ENCODE results near the gene BAIAP2L2. TPM values are rescaled to one million over a fixed set of nuclear protein-coding genes. Genes with fewer than 3 reads are reported as not detected.

BAIAP2L2 gene
- total RNA-seq, 1 donor from 2014 or later: 0.54 TPM

GRCh38 chr22:38139901-38140300 lies 29.4 kb upstream of the BAIAP2L2 start:
- no peak overlapping the region for H3K27ac Mint-ChIP-seq (ENCODE audit: unreplicated experiment)
- DNase-seq (ENCODE audit: low read depth) (no peak), FAIRE-seq (no peak)

GRCh38 chr22:38138961-38139360 lies 28.5 kb upstream of the BAIAP2L2 start:
- FAIRE-seq: no peak
- Mint-ChIP-seq H3K27ac (ENCODE audit: unreplicated experiment) (no peak overlapping the region), H3K9me3 (ENCODE audit: unreplicated experiment) (no peaks in the 10 kb centered on the region), H3K4me1 (ENCODE audit: low read depth, unreplicated experiment) (no peaks in the 10 kb centered on the region), H3K36me3 (ENCODE audit: low read depth, unreplicated experiment) (peaks cover 14% of the 10 kb centered on the region), H3K4me3 (ENCODE audit: unreplicated experiment) (no peak overlapping the region), H3K27me3 (ENCODE audit: low read depth, unreplicated experiment) (peaks cover 10% of the 10 kb centered on the region)
- Histone ChIP-seq H4K20me1 (ENCODE audit: insufficient read depth, low read length) (no peaks in the 10 kb centered on the region), H3K4me1 (ENCODE audit: insufficient read depth, low read length) (peaks cover 13% of the 10 kb centered on the region), H2AFZ (ENCODE audit: low read depth, low read length) (no peak overlapping the region), H3K79me2 (ENCODE audit: insufficient read depth, low read length) (no peaks in the 10 kb centered on the region), H3K27me3 (ENCODE audit: insufficient read depth, low read length) (no peaks in the 10 kb centered on the region), H3K4me3 (ENCODE audit: insufficient read depth, low read depth, low read length) (no peak overlapping the region), H3K27ac (ENCODE audit: low read depth, low read length) (no peak overlapping the region), H3K4me2 (ENCODE audit: low read length) (no peak overlapping the region), H3K9ac (ENCODE audit: low read length) (no peak overlapping the region), H3K36me3 (ENCODE audit: insufficient read depth, low read length) (no peaks in the 10 kb centered on the region), H3K9me3 (ENCODE audit: insufficient read depth, low read depth, low read length) (no peaks in the 10 kb centered on the region)
- DNase-seq (ENCODE audit: low read depth): no peak
- TF ChIP-seq, protein P1, sequence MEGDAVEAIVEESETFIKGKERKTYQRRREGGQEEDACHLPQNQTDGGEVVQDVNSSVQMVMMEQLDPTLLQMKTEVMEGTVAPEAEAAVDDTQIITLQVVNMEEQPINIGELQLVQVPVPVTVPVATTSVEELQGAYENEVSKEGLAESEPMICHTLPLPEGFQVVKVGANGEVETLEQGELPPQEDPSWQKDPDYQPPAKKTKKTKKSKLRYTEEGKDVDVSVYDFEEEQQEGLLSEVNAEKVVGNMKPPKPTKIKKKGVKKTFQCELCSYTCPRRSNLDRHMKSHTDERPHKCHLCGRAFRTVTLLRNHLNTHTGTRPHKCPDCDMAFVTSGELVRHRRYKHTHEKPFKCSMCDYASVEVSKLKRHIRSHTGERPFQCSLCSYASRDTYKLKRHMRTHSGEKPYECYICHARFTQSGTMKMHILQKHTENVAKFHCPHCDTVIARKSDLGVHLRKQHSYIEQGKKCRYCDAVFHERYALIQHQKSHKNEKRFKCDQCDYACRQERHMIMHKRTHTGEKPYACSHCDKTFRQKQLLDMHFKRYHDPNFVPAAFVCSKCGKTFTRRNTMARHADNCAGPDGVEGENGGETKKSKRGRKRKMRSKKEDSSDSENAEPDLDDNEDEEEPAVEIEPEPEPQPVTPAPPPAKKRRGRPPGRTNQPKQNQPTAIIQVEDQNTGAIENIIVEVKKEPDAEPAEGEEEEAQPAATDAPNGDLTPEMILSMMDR (IDR thresholded peaks at IDR 0.05; ENCODE audit: insufficient read depth, low read depth, low read length): no peak
- TF ChIP-seq EZH2 (IDR thresholded peaks at IDR 0.05; ENCODE audit: insufficient read depth, low read length): no peak

More at GRCh38 chr22:38139901-38140300, 29.4 kb upstream of the BAIAP2L2 start:
- Histone ChIP-seq H3K4me2 (ENCODE audit: low read length) (no peak overlapping the region), H4K20me1 (ENCODE audit: insufficient read depth, low read length) (no peaks in the 10 kb centered on the region), H3K79me2 (ENCODE audit: insufficient read depth, low read length) (no peaks in the 10 kb centered on the region), H3K36me3 (ENCODE audit: insufficient read depth, low read length) (no peaks in the 10 kb centered on the region), H3K4me3 (ENCODE audit: insufficient read depth, low read depth, low read length) (no peak overlapping the region), H3K4me1 (ENCODE audit: insufficient read depth, low read length) (peaks cover 9% of the 10 kb centered on the region), H3K27ac (ENCODE audit: low read depth, low read length) (no peak overlapping the region), H3K9ac (ENCODE audit: low read length) (no peak overlapping the region), H3K27me3 (ENCODE audit: insufficient read depth, low read length) (no peaks in the 10 kb centered on the region), H3K9me3 (ENCODE audit: insufficient read depth, low read depth, low read length) (no peaks in the 10 kb centered on the region), H2AFZ (ENCODE audit: low read depth, low read length) (no peak overlapping the region)
- peaks cover 12% of the 10 kb centered on the region for H3K36me3 Mint-ChIP-seq (ENCODE audit: low read depth, unreplicated experiment)
- H3K27me3 Mint-ChIP-seq (ENCODE audit: low read depth, unreplicated experiment): peaks cover 10% of the 10 kb centered on the region
- no peaks in the 10 kb centered on the region for H3K9me3 Mint-ChIP-seq (ENCODE audit: unreplicated experiment)
- H3K4me1 Mint-ChIP-seq (ENCODE audit: low read depth, unreplicated experiment): no peaks in the 10 kb centered on the region
- TF ChIP-seq, protein P1 (IDR thresholded peaks at IDR 0.05; ENCODE audit: insufficient read depth, low read depth, low read length): no peak
- H3K4me3 Mint-ChIP-seq (ENCODE audit: unreplicated experiment): no peak overlapping the region

GRCh38 chr22:38137876-38138687 lies 27.6 kb upstream of the BAIAP2L2 start:
- TF ChIP-seq EZH2 (IDR thresholded peaks at IDR 0.05; ENCODE audit: insufficient read depth, low read length): no peak
- TF ChIP-seq, protein P1 (IDR thresholded peaks at IDR 0.05; ENCODE audit: insufficient read depth, low read depth, low read length): no peak
- FAIRE-seq: no peak
- Mint-ChIP-seq H3K4me3 (ENCODE audit: unreplicated experiment) (no peak overlapping the region), H3K36me3 (ENCODE audit: low read depth, unreplicated experiment) (peaks cover 19% of the 10 kb centered on the region), H3K27ac (ENCODE audit: unreplicated experiment) (no peak overlapping the region), H3K27me3 (ENCODE audit: low read depth, unreplicated experiment) (peaks cover 10% of the 10 kb centered on the region), H3K4me1 (ENCODE audit: low read depth, unreplicated experiment) (no peaks in the 10 kb centered on the region), H3K9me3 (ENCODE audit: unreplicated experiment) (no peaks in the 10 kb centered on the region)
- no peak overlapping the region for H3K4me3 ChIP-seq (ENCODE audit: insufficient read depth, low read depth, low read length)
- H3K79me2 ChIP-seq (ENCODE audit: insufficient read depth, low read length): no peaks in the 10 kb centered on the region
- H3K4me2 ChIP-seq (ENCODE audit: low read length): no peak overlapping the region
- no peaks in the 10 kb centered on the region for H4K20me1 ChIP-seq (ENCODE audit: insufficient read depth, low read length)
- H3K27ac ChIP-seq (ENCODE audit: low read depth, low read length): no peak overlapping the region
- DNase-seq (ENCODE audit: low read depth): no peak
- H3K27me3 ChIP-seq (ENCODE audit: insufficient read depth, low read length): no peaks in the 10 kb centered on the region
- no peak overlapping the region for H2AFZ ChIP-seq (ENCODE audit: low read depth, low read length)
- H3K36me3 ChIP-seq (ENCODE audit: insufficient read depth, low read length): no peaks in the 10 kb centered on the region
- H3K9me3 ChIP-seq (ENCODE audit: insufficient read depth, low read depth, low read length): no peaks in the 10 kb centered on the region
- peaks cover 13% of the 10 kb centered on the region for H3K4me1 ChIP-seq (ENCODE audit: insufficient read depth, low read length)
- H3K9ac ChIP-seq (ENCODE audit: low read length): no peak overlapping the region

All from astrocyte (in vitro differentiated cells and primary cell).